GM06990 (cell line): Measurements from ENCODE around the gene SLX9.

Experiments
- DNase-seq: peaks from one replicate; pipeline ENCODE4 v3.0.0-alpha.2; 2011; ENCODE audit not compliant: insufficient read length; ENCODE audit errors: extremely low read depth
- H3K27me3 ChIP-seq: replicated peaks from 2 replicates; pipeline ENCODE4 v1.6.0; 2011; ENCODE audit warnings: low read length; ENCODE audit not compliant: control insufficient read depth, insufficient read depth
- H3K36me3 ChIP-seq: 2 replicates; pipeline ENCODE4 v1.5.1; 2011; ENCODE audit warnings: low read length; ENCODE audit not compliant: control insufficient read depth, insufficient read depth
- H3K4me3 ChIP-seq: replicated peaks from 2 replicates; pipeline ENCODE4 v1.5.1; 2011; ENCODE audit warnings: low read depth, mild to moderate bottlenecking, control low read depth, low read length
- CTCF ChIP-seq: IDR thresholded peaks from 2 replicates; pipeline ENCODE4 v1.5.1; 2011; ENCODE audit warnings: low read length, control low read depth, mild to moderate bottlenecking, inconsistent platforms; ENCODE audit not compliant: insufficient read depth, poor library complexity, severe bottlenecking

SLX9 gene

GRCh38 chr21:44953628-44954021, 13.8 kb downstream of the SLX9 start:
- Histone ChIP-seq H3K27me3 (no peaks in the 10 kb centered on the region), H3K4me3 (no peak overlapping the region), H3K36me3 (peaks cover 37% of the 10 kb centered on the region)
- no peak for TF ChIP-seq CTCF
- no peak for DNase-seq

GRCh38 chr21:44954281-44954771, 14.5 kb downstream of the SLX9 start:
- Histone ChIP-seq H3K27me3 (no peaks in the 10 kb centered on the region), H3K36me3 (peaks cover 36% of the 10 kb centered on the region), H3K4me3 (no peak overlapping the region)
- DNase-seq = no peak
- no peak for TF ChIP-seq CTCF

- no peak overlapping the region for H3K4me3 ChIP-seq
- TF ChIP-seq CTCF = no peak
- DNase-seq = no peak
- peaks cover 40% of the 10 kb centered on the region for H3K36me3 ChIP-seq
- no peaks in the 10 kb centered on the region for H3K27me3 ChIP-seq
These were observed 15.4 kb downstream of the SLX9 start for GRCh38 chr21:44955141-44955797.

GRCh38 chr21:44955798-44956175, 16.0 kb downstream of the SLX9 start:
- H3K36me3 ChIP-seq = peaks cover 39% of the 10 kb centered on the region
- TF ChIP-seq CTCF = no peak
- H3K4me3 ChIP-seq = no peak overlapping the region
- no peak for DNase-seq
- H3K27me3 ChIP-seq = no peaks in the 10 kb centered on the region

GRCh38 chr21:44956356-44957046, 16.7 kb downstream of the SLX9 start:
- DNase-seq = no peak
- H3K27me3 ChIP-seq = no peaks in the 10 kb centered on the region
- no peak for TF ChIP-seq CTCF
- H3K4me3 ChIP-seq = no peak overlapping the region
- H3K36me3 ChIP-seq = peaks cover 36% of the 10 kb centered on the region
